Fibroblast of the aortic adventitia (primary cell): ENCODE data around the gene SLC9A9. TPM values are rescaled to one million over a fixed set of nuclear protein-coding genes. Genes with fewer than 3 reads are reported as not detected.

Experiments used
- DNase-seq: peaks from one replicate; pipeline ENCODE4 v3.0.0-alpha.2; 2010; ENCODE audit warnings: low read depth
- H3K4me3 ChIP-seq: 2 replicates; pipeline ENCODE4 v1.5.1; 2011; ENCODE audit warnings: low read depth, mild to moderate bottlenecking, control low read depth, low read length, moderate library complexity
- CTCF ChIP-seq: IDR thresholded peaks from 2 replicates; pipeline ENCODE4 v1.5.1; 2011; ENCODE audit warnings: mild to moderate bottlenecking, low read length, control low read depth, inconsistent platforms; ENCODE audit not compliant: insufficient read depth
- total RNA-seq: library from RNA; depleted of rRNA; stranded (reverse); fragments of >200 nt; gene quantifications from 2 replicates; pipeline ENCODE4 v1.2.3, GENCODE V29; 2012; ENCODE audit warnings: low replicate concordance

Gene SLC9A9
- total RNA-seq, 1 donor = 23.8 TPM

- no peak for DNase-seq
- no peak for TF ChIP-seq CTCF
- H3K4me3 ChIP-seq = no peak overlapping the region
Measured at GRCh38 chr3:143613226-143613625, 235.0 kb downstream of the SLC9A9 start.

- no peak overlapping the region for H3K4me3 ChIP-seq
- DNase-seq = no peak
- TF ChIP-seq CTCF = no peak
Measured at GRCh38 chr3:143612541-143612940, 235.7 kb downstream of the SLC9A9 start.

GRCh38 chr3:143608966-143609365 lies 239.3 kb downstream of the SLC9A9 start:
- H3K4me3 ChIP-seq = no peak overlapping the region
- TF ChIP-seq CTCF = no peak
- DNase-seq = peak; percentile 4

- TF ChIP-seq CTCF = no peak
- no peak for DNase-seq
- no peak overlapping the region for H3K4me3 ChIP-seq
Measured at GRCh38 chr3:143605233-143605950, 242.9 kb downstream of the SLC9A9 start.

GRCh38 chr3:143604402-143605185 lies 243.7 kb downstream of the SLC9A9 start:
- no peak for DNase-seq

GRCh38 chr3:143603774-143604173 lies 244.5 kb downstream of the SLC9A9 start:
- TF ChIP-seq CTCF = no peak
- DNase-seq = no peak
- H3K4me3 ChIP-seq = no peak overlapping the region

More at GRCh38 chr3:143604402-143605185, 243.7 kb downstream of the SLC9A9 start:
- no peak overlapping the region for H3K4me3 ChIP-seq
- no peak for TF ChIP-seq CTCF
